Superior temporal gyrus (tissue), 1 donor: Measurements from ENCODE around the gene C11orf97.
"Not testable (repeated sequence)": the region's sequence is repeated elsewhere in the genome, so short reads cannot be mapped to it uniquely, and the experiment has no call there.

Experiments
- DNase-seq: peaks from one replicate; pipeline ENCODE4 v3.0.0-alpha.2; 2016; ENCODE audit errors: extremely low spot score

Gene C11orf97

GRCh38 chr11:94557992-94558391 is 45.7 kb downstream of the C11orf97 start:
- DNase-seq = no peak

- DNase-seq = no peak
These were observed 46.2 kb downstream of the C11orf97 start for GRCh38 chr11:94558468-94558867.

GRCh38 chr11:94558932-94559331 is 46.7 kb downstream of the C11orf97 start:
- no peak for DNase-seq

- DNase-seq = no peak
These were observed 47.1 kb downstream of the C11orf97 start for GRCh38 chr11:94559361-94559760.

- DNase-seq = no peak
These were observed 48.6 kb downstream of the C11orf97 start for GRCh38 chr11:94560834-94561233.

- no peak for DNase-seq
These were observed 51.1 kb downstream of the C11orf97 start for GRCh38 chr11:94563176-94563847.

GRCh38 chr11:94563848-94564467 is 51.7 kb downstream of the C11orf97 start:
- no peak for DNase-seq

- no peak for DNase-seq
These were observed 55.0 kb downstream of the C11orf97 start, which contains the start of gene PIWIL4 for GRCh38 chr11:94567181-94567670. TSS of gene PIWIL4 (plus strand) at chr11:94567368. CDS start at chr11:94567519, 151 bp downstream.

GRCh38 chr11:94568200-94568599 is 55.9 kb downstream of the C11orf97 start:
- no peak for DNase-seq

GRCh38 chr11:94568717-94569116 is 56.5 kb downstream of the C11orf97 start:
- DNase-seq = no peak

- DNase-seq = not testable (repeated sequence)
These were observed 60.7 kb downstream of the C11orf97 start for GRCh38 chr11:94572975-94573374.

- no peak for DNase-seq
These were observed 62.1 kb downstream of the C11orf97 start for GRCh38 chr11:94574193-94574961.

- no peak for DNase-seq
These were observed 64.0 kb downstream of the C11orf97 start for GRCh38 chr11:94576306-94576705.

- no peak for DNase-seq
These were observed 65.6 kb downstream of the C11orf97 start for GRCh38 chr11:94577841-94578240.
